Chondrocyte (in vitro differentiated cells): ENCODE measurements around the gene VPS13A. TPM values are rescaled to one million over a fixed set of nuclear protein-coding genes. Genes with fewer than 3 reads are reported as not detected.

ENCODE experiments used
- DNase-seq: peaks from one replicate; pipeline ENCODE4 v3.0.0; 2021; ENCODE audit warnings: mixed read lengths, low spot score
- H3K27ac Mint-ChIP-seq: one replicate; pipeline ENCODE4 v1.8.0; 2021; ENCODE audit warnings: mild to moderate bottlenecking, moderate library complexity, mixed read lengths; ENCODE audit not compliant: unreplicated experiment
- H3K27me3 Mint-ChIP-seq: 2 replicates; pipeline ENCODE4 v1.8.0; 2021; ENCODE audit warnings: low read depth, mixed read lengths
- H3K36me3 Mint-ChIP-seq: 2 replicates; pipeline ENCODE4 v1.8.0; 2021; ENCODE audit warnings: low read depth, mixed read lengths
- H3K4me1 Mint-ChIP-seq: 2 replicates; pipeline ENCODE4 v1.8.0; 2021; ENCODE audit warnings: low read depth, mild to moderate bottlenecking, mixed read lengths
- H3K4me3 Mint-ChIP-seq: one replicate; pipeline ENCODE4 v1.8.0; 2021; ENCODE audit warnings: mild to moderate bottlenecking, moderate library complexity, mixed read lengths; ENCODE audit not compliant: unreplicated experiment
- H3K9me3 Mint-ChIP-seq: 2 replicates; pipeline ENCODE4 v1.8.0; 2021; ENCODE audit warnings: low read depth, mixed read lengths
- total RNA-seq: library from RNA; stranded (reverse); gene quantifications from 3 replicates; pipeline ENCODE4 v1.2.1, GENCODE V29; 2021
- TF ChIP-seq, protein P1 (sequence below): fragments of 200-600 bp; sonication (generic); IDR thresholded peaks from 2 replicates; pipeline ENCODE4 v1.5.0; 2021; ENCODE audit warnings: antibody characterized with exemption, mild to moderate bottlenecking, moderate library complexity

Gene VPS13A
- total RNA-seq, 1 donor from 2014 or later = 54.1 TPM

GRCh38 chr9:77432053-77432452 is 254.7 kb downstream of the VPS13A start:
- Mint-ChIP-seq H3K36me3 (no peaks in the 10 kb centered on the region), H3K27me3 (no peaks in the 10 kb centered on the region), H3K27ac (no peak overlapping the region), H3K9me3 (no peaks in the 10 kb centered on the region), H3K4me3 (no peak overlapping the region), H3K4me1 (peaks cover 20% of the 10 kb centered on the region)
- TF ChIP-seq, protein P1, sequence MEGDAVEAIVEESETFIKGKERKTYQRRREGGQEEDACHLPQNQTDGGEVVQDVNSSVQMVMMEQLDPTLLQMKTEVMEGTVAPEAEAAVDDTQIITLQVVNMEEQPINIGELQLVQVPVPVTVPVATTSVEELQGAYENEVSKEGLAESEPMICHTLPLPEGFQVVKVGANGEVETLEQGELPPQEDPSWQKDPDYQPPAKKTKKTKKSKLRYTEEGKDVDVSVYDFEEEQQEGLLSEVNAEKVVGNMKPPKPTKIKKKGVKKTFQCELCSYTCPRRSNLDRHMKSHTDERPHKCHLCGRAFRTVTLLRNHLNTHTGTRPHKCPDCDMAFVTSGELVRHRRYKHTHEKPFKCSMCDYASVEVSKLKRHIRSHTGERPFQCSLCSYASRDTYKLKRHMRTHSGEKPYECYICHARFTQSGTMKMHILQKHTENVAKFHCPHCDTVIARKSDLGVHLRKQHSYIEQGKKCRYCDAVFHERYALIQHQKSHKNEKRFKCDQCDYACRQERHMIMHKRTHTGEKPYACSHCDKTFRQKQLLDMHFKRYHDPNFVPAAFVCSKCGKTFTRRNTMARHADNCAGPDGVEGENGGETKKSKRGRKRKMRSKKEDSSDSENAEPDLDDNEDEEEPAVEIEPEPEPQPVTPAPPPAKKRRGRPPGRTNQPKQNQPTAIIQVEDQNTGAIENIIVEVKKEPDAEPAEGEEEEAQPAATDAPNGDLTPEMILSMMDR = no peak
- DNase-seq = no peak

DNA sequence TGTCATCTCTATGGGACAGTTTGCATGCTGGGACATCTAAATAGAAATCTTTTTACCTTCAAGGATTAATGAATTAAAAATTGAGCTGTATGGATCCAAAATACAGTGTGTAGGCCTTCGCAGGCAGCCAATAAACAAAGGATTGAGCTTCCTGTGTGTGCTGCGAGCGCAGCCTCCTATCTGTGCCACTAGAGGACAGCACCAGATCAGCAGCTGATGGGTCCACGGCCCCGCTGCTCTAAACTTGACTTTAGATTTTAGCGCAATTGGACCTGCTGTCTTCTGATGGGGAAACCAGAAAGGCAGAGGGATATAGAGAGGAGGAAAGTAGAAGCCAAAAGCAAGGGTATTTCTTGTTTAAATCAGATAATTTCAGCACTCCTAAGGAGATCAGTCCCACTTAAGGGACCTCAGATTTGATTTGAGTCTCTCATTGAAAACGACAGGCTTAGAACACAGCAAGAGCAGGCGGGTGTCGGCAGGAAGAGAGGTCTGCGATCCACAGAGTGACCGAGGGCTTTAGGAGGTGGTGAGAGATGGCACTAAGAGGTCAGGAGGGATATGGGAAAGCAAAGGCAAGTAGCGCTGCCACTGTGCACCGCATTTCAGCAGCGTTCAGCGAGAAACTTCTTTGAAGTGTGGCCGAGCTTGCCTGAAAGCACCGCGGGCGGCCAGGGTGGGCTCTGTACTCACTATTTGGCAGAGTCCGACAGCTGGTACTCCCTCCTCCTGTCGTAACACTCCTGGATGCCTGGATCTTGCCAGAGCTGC is 256.5 kb downstream of the VPS13A start:
- TF ChIP-seq, protein P1 = peak; percentile 97
- peaks cover 20% of the 10 kb centered on the region for H3K4me1 Mint-ChIP-seq
- no peaks in the 10 kb centered on the region for H3K27me3 Mint-ChIP-seq
- peak overlapping the region; percentile 13 for H3K27ac Mint-ChIP-seq
- no peaks in the 10 kb centered on the region for H3K36me3 Mint-ChIP-seq
- DNase-seq = no peak
- no peaks in the 10 kb centered on the region for H3K9me3 Mint-ChIP-seq
- peak overlapping the region; percentile 31 for H3K4me3 Mint-ChIP-seq

DNA sequence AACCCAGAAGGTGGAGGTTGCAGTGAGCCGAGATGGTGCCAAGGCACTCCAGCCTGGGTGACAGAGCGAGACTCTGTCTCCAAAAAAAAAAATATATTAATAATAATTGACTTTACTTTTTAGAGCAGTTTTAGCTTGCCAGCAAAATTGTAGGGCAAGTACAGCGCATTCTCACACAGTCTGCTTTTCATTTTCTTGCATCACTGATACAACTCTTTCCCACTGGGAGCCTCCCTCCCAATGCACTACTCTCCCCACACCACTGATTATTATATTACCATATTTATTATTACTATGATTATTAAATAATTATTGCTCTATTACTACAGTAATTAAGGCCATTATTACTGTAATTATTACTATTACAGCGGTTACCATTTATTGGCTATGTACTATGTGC is 257.9 kb downstream of the VPS13A start:
- no peaks in the 10 kb centered on the region for H3K9me3 Mint-ChIP-seq
- DNase-seq = no peak
- H3K27ac Mint-ChIP-seq = no peak overlapping the region
- H3K4me3 Mint-ChIP-seq = no peak overlapping the region
- no peaks in the 10 kb centered on the region for H3K36me3 Mint-ChIP-seq
- peaks cover 25% of the 10 kb centered on the region for H3K4me1 Mint-ChIP-seq
- TF ChIP-seq, protein P1 = no peak
- no peaks in the 10 kb centered on the region for H3K27me3 Mint-ChIP-seq

DNA sequence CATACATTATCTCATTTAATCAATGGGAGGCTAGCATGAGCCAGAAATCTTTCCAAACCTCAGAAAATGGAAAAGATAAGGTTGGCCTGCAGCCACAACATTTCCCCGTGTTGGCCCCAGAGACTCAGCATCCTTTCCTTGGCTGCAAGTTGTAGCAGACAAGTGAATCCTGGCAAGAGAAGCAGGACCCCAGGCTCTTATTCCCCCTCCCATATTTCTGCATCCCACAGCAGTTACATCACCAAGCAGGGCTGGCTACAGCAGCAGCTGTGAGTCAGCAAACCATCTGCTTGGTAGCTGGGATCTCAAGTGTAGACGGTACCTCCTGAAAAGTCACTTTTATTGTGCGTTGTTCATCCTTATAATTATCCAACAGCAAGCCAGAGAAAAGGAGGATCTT is 258.4 kb downstream of the VPS13A start:
- DNase-seq = no peak
- peaks cover 25% of the 10 kb centered on the region for H3K4me1 Mint-ChIP-seq
- no peaks in the 10 kb centered on the region for H3K36me3 Mint-ChIP-seq
- TF ChIP-seq, protein P1 = no peak
- no peaks in the 10 kb centered on the region for H3K27me3 Mint-ChIP-seq
- no peak overlapping the region for H3K4me3 Mint-ChIP-seq
- no peak overlapping the region for H3K27ac Mint-ChIP-seq
- H3K9me3 Mint-ChIP-seq = no peaks in the 10 kb centered on the region

DNA sequence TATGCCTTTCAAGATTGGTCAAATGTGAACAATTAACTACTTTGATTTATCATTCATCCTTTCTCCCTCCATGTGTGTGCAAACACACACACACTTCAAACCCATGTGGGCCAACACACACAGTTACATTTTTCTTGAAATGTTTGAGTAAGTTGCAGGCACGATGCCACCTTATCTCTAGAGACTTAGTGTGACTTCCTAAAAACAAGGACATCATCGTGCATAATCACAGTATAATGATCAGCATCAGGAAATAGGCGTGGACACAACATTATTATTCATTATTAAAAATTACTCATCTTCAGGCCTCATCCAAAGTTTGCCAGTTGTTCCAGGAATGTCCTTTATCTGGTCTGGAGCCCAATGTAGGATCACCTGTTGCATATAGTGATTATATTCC is 261.3 kb downstream of the VPS13A start:
- Mint-ChIP-seq H3K4me3 (no peak overlapping the region), H3K27ac (no peak overlapping the region), H3K9me3 (no peaks in the 10 kb centered on the region), H3K36me3 (no peaks in the 10 kb centered on the region), H3K27me3 (peaks cover 2% of the 10 kb centered on the region), H3K4me1 (peaks cover 24% of the 10 kb centered on the region)
- TF ChIP-seq, protein P1 = no peak
- DNase-seq = no peak
